HG02759 (cell line): ENCODE data around the gene TBCK.
A peak's percentile ranks its signal among the peaks of the same experiment; 100 is the strongest.

Experiments
- ATAC-seq: cut with Tn5 transposase; IDR thresholded peaks from one replicate; pipeline ENCODE4 v1.9.1; 2021; ENCODE audit warnings: mild to moderate bottlenecking, moderate library complexity; ENCODE audit not compliant: unreplicated experiment

Gene TBCK

GRCh38 chr4:106315968-106316772 lies at the start of gene TBCK, which contains the start of gene AIMP1:
Gene TBCK (minus strand): TSS chr4:106316209. CDS start chr4:106308960, 7,249 bp downstream.
Gene AIMP1 (plus strand): TSS chr4:106316550. CDS start chr4:106325010, 8,460 bp downstream.
- ATAC-seq = peak; percentile 84

GRCh38 chr4:106365613-106366012 lies 49.6 kb upstream of the TBCK start:
- no peak for ATAC-seq

DNA sequence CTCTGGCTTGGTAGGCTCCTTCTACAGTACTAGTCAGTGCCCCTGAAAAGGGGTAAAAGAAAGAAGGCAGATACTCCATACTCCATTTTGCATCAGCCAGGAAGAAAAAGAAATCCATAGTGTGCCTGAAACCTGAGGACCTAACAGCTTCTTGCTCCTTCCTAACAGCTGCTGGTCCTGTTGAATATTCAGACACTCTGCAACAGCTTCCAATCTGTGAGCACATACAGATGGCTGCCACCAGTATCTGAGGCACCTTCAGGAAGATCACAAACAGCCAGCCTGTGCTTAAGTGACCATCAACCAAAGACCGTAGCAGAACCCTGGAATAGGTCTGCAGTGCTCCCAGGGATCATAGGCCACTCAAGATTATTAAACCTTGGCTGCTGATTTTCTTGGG lies 48.3 kb upstream of the TBCK start:
- ATAC-seq = no peak

GRCh38 chr4:106362086-106362825 lies 46.2 kb upstream of the TBCK start:
- no peak for ATAC-seq

GRCh38 chr4:106358899-106359298 lies 42.9 kb upstream of the TBCK start:
- ATAC-seq = no peak

DNA sequence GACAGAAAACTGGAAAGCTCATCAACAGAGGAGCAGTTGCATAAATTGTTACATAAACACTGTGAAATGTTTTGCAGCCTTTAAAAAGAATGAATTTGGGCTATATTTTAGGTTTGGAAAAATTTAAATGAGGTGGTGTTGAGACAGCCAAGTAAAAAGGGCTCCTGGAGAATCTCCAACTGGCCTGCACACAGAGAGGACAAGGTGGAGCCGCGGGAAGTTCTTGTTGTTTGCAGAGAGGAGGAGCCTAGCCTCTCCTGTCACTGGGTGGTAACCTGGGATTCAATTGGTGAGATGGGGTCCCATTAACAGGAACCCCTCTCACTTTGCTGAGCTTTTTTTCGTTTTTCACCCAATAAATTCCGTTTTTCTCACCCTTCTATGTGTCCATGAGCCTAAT lies 39.2 kb upstream of the TBCK start:
- ATAC-seq = no peak

- ATAC-seq = no peak
Measured at GRCh38 chr4:106353786-106354185, 37.8 kb upstream of the TBCK start.

GRCh38 chr4:106351016-106351415 lies 35.0 kb upstream of the TBCK start:
- no peak for ATAC-seq

DNA sequence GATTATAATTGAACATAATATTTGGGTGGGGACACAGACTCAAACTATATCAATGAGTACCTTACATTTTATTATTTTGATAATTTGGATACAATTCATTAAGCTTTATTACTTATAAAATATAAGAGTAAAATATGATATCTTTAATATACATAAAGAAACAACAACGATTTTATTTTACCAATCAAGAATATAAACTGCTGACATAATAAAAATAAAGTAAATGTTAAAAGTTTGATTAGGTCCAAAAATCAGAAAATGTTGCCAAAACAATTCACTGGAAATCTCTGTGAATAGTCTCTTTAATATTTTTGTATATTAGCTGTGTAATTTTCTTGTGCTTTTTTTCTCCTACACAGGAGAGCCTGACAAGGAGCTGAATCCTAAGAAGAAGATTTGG lies 31.2 kb upstream of the TBCK start:
- ATAC-seq = no peak

- no peak for ATAC-seq
Measured at GRCh38 chr4:106344647-106344970, 28.6 kb upstream of the TBCK start.

DNA sequence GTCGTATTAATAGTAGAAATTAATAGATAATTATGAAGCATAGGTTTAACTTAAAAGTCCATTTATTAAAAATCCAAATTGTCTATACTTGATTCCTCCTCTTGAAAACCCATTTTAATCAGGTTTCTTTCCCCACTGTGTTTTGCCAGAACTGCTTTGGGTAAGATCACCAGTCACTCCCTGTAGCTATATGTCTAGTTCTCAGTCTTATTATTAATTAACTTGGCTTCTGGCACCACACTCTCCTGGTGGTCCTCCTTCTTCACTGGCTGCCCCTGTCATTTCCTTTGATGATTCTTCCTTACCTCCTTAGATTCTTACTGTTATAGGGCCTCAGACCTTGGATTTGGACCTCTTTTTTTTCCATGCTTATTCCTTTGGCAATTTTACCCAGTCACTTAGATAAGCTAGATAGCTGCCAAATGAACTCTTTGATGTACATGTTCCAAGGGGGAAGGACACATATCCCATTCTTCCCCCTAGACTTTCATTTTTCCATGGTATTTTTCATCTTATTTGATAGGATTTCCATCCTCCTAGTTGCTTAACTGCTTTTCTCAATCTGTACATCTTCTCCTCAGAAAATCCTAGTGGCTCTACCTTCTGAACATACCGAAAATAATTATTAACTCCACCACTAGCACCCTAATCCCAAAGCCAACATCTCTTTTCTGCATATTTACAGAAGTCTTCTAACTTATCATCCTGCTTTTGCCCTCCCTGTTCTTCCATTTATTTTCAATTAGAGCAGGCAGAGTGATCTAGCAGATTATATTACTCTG lies 28.0 kb upstream of the TBCK start:
- no peak for ATAC-seq

- no peak for ATAC-seq
Measured at GRCh38 chr4:106340774-106341173, 24.8 kb upstream of the TBCK start.

- ATAC-seq = no peak
Measured at GRCh38 chr4:106339431-106339830, 23.4 kb upstream of the TBCK start.

DNA sequence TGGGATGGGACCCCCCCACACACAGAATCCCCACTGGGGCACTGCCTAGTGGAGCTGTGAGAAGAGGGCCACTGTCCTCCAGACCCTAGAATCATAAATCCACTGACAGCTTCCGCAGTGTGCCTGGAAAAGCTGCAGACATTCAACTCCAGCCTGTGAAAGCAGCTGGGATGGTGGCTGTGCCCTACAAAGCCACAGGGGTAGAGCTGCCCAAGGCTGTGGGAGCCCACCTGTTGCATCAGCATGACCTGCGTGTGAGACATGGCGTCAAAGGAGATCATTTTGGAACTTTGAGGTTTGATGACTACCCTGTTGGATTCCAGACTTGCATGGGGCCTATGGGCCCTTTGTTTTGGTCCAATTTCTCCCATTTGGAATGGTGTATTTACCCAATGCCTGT lies 22.7 kb upstream of the TBCK start:
- ATAC-seq = no peak

- ATAC-seq = no peak
Measured at GRCh38 chr4:106337916-106338315, 21.9 kb upstream of the TBCK start.

DNA sequence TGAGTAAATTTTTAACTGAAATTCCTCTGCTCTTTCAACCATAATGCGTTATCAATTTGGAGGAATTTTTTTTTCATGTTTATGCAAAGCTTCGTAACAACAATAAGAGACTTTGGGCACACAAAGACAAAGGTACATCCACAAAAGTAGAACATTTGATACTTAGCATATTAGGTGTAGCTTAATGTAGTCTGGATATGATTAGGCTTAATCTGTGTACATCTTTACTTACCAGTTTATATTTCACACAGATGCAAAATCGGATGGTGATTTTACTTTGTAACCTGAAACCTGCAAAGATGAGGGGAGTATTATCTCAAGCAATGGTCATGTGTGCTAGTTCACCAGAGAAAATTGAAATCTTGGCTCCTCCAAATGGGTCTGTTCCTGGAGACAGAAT lies 20.6 kb upstream of the TBCK start:
- ATAC-seq = no peak

DNA sequence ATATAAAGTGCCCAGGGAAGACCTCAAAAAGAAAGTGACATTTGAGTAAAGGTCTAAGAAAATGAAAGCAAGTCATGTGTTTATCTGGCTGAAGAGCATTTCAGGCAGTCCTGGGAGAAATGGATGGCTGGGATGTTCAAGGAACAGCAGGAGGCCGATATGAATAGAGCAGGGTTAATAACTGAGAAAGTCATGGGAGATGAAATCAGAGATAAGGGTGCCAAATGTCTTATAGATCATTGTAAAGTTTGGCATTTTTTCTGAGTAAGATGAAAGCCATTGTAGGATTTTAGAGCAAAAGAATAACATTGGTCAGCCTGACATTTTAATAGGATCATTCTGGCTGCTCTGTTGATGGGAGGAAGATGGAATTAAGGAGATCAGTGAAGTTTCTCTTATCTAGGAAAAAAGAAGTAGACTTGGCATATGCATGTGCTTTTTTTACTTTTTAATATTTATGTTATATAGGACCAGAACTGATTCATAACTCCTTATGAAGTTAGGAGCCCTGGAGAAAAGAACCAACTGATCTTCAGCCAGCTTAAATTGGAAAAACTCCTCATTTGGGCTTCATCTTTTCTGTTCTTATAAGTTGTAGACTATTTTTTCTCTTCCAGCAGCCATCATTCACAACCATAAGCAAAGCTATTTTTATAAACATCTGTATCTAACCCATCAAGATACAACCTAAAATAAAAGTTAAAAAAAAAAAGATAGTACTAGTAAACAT lies 18.9 kb upstream of the TBCK start:
- no peak for ATAC-seq

DNA sequence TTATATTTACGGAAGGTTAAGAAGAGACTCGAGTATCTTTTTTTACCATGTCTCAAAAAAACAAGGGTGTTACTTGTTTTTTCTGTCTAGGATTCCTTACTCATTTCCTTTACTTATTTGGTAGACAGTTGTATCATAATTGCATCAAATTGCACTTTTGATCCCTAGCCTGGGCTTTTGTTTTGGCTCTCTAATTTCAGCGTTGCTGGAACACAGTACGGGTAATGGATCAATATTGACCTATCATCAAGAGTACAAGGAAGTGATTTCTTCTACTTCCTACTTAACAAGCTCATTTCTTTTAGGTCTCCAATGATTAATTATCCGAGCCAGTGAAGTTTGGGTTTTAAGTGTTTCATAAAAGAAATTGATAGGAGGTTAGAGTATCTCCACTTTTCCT lies 17.2 kb upstream of the TBCK start:
- no peak for ATAC-seq

DNA sequence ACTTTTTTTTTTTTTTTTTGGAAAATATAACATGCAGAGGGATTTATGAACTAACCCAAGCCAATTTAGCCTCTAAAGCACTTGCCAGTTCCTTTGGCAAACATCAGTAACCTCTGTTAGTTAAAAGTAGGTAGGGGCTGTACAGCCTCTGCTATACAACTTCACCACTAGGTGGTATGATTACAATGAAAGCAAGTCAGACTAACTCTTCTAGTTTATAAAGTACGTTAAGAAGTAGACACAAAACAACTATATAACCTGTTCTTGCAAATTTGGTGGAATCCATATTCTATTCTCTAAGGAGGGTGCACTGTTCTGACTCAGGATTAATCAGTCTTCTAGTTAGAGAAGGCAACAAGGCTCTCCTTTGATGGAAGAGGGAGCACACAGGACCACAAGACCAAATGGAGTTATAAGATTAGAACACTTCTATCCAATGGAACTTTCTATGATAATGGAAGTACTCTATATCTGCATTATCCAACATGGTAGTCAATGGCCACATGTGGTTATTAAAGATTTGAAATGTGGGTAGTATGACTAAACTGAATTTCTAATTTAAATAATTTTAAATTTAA lies 13.1 kb upstream of the TBCK start:
- ATAC-seq = peak; percentile 95

- no peak for ATAC-seq
Measured at GRCh38 chr4:106325800-106326199, 9.8 kb upstream of the TBCK start.

GRCh38 chr4:106323119-106323518 lies 7.1 kb upstream of the TBCK start:
- no peak for ATAC-seq
